Activated T-helper 2 cell treated with anti-CD3 and anti-CD28 coated beads, Interferon-gamma antibody, Interleukin-2, Interleukin-4, amounts not matched to agents 10 μg/mL and 5 μg/mL and 100 μg/mL, durations not matched to agents 14 hours and 24 hours and 36 hours (primary cell): Measurements from ENCODE around the gene ASB3. TPM values are rescaled to one million over a fixed set of nuclear protein-coding genes. Genes with fewer than 3 reads are reported as not detected.
A peak's percentile ranks its signal among the peaks of the same experiment; 100 is the strongest.
"Not testable (repeated sequence)": the region's sequence is repeated elsewhere in the genome, so short reads cannot be mapped to it uniquely, and the experiment has no call there.

Source experiments
- DNase-seq: peaks from one replicate; pipeline ENCODE4 v3.0.0; 2021; ENCODE audit warnings: low spot score
- H3K27ac Mint-ChIP-seq: one replicate; pipeline ENCODE4 v1.8.0; 2021; ENCODE audit warnings: mixed read lengths
- H3K27me3 Mint-ChIP-seq: one replicate; pipeline ENCODE4 v1.8.0; 2021; ENCODE audit warnings: low read depth, mixed read lengths
- H3K36me3 Mint-ChIP-seq: one replicate; pipeline ENCODE4 v1.8.0; 2021; ENCODE audit warnings: low read depth, mixed read lengths
- H3K4me1 Mint-ChIP-seq: one replicate; pipeline ENCODE4 v1.8.0; 2021; ENCODE audit warnings: low read depth, mixed read lengths
- H3K4me3 Mint-ChIP-seq: one replicate; pipeline ENCODE4 v1.8.0; 2021; ENCODE audit warnings: low read depth, mild to moderate bottlenecking, moderate library complexity, mixed read lengths
- H3K9me3 Mint-ChIP-seq: one replicate; pipeline ENCODE4 v1.8.0; 2021; ENCODE audit warnings: mixed read lengths
- intact Hi-C: fragments of 100-400 bp; cut with micrococcal nuclease; formaldehyde crosslinking; loops from one replicate; pipeline ENCODE4 v1.15.1; 2023
- total RNA-seq: library from RNA; stranded (reverse); gene quantifications from 2 replicates; pipeline ENCODE4 v1.2.3, GENCODE V29; 2022

Gene ASB3
- total RNA-seq, 1 donor from 2014 or later = 26.4 TPM

- Mint-ChIP-seq H3K4me3 (peak overlapping the region; percentile 23), H3K27me3 (no peaks in the 10 kb centered on the region), H3K9me3 (no peaks in the 10 kb centered on the region), H3K4me1 (peaks cover 36% of the 10 kb centered on the region), H3K27ac (peak overlapping the region; percentile 77), H3K36me3 (peaks cover 38% of the 10 kb centered on the region)
- intact Hi-C loops = loop anchor here (1.0 to 2.0 kb wide), 4 partner anchors 16 to 134 kb away; partner anchors contain the start of genes CHAC2 and ERLEC1
- no peak for DNase-seq
Measured at GRCh38 chr2:53751728-53752127, 35.0 kb downstream of the ASB3 start.

GRCh38 chr2:53750041-53750768 lies 36.5 kb downstream of the ASB3 start:
- Mint-ChIP-seq H3K36me3 (peaks cover 38% of the 10 kb centered on the region), H3K27me3 (no peaks in the 10 kb centered on the region), H3K9me3 (no peaks in the 10 kb centered on the region), H3K27ac (peak overlapping the region; percentile 52), H3K4me1 (peaks cover 36% of the 10 kb centered on the region), H3K4me3 (no peak overlapping the region)
- intact Hi-C loops = loop anchor here (2.0 kb wide), 1 partner anchor 25 kb away; no protein-coding TSS in a partner anchor
- DNase-seq = no peak

- no peaks in the 10 kb centered on the region for H3K9me3 Mint-ChIP-seq
- no peak overlapping the region for H3K4me3 Mint-ChIP-seq
- no peaks in the 10 kb centered on the region for H3K27me3 Mint-ChIP-seq
- H3K27ac Mint-ChIP-seq = no peak overlapping the region
- no peak for DNase-seq
- peaks cover 19% of the 10 kb centered on the region for H3K4me1 Mint-ChIP-seq
- peaks cover 48% of the 10 kb centered on the region for H3K36me3 Mint-ChIP-seq
- intact Hi-C loops = no loop called here
Measured at GRCh38 chr2:53744395-53745065, 42.2 kb downstream of the ASB3 start.

- Mint-ChIP-seq H3K9me3 (no peaks in the 10 kb centered on the region), H3K4me1 (peaks cover 20% of the 10 kb centered on the region), H3K27me3 (no peaks in the 10 kb centered on the region), H3K4me3 (no peak overlapping the region), H3K27ac (no peak overlapping the region), H3K36me3 (peaks cover 30% of the 10 kb centered on the region)
- no peak for DNase-seq
- intact Hi-C loops = no loop called here
Measured at GRCh38 chr2:53740170-53740569, 46.6 kb downstream of the ASB3 start.

GRCh38 chr2:53739032-53739431 lies 47.7 kb downstream of the ASB3 start:
- intact Hi-C loops = no loop called here
- peaks cover 37% of the 10 kb centered on the region for H3K36me3 Mint-ChIP-seq
- H3K9me3 Mint-ChIP-seq = no peaks in the 10 kb centered on the region
- DNase-seq = no peak
- no peaks in the 10 kb centered on the region for H3K27me3 Mint-ChIP-seq
- H3K4me3 Mint-ChIP-seq = no peak overlapping the region
- peaks cover 20% of the 10 kb centered on the region for H3K4me1 Mint-ChIP-seq
- H3K27ac Mint-ChIP-seq = no peak overlapping the region

GRCh38 chr2:53737091-53737490 lies 49.7 kb downstream of the ASB3 start:
- H3K4me3 Mint-ChIP-seq = no peak overlapping the region
- no peak overlapping the region for H3K27ac Mint-ChIP-seq
- DNase-seq = no peak
- intact Hi-C loops = no loop called here
- peaks cover 29% of the 10 kb centered on the region for H3K36me3 Mint-ChIP-seq
- H3K27me3 Mint-ChIP-seq = no peaks in the 10 kb centered on the region
- no peaks in the 10 kb centered on the region for H3K9me3 Mint-ChIP-seq
- H3K4me1 Mint-ChIP-seq = peaks cover 11% of the 10 kb centered on the region

GRCh38 chr2:53729143-53729762 lies 57.5 kb downstream of the ASB3 start:
- Mint-ChIP-seq H3K27me3 (no peaks in the 10 kb centered on the region), H3K36me3 (peaks cover 47% of the 10 kb centered on the region), H3K27ac (no peak overlapping the region), H3K4me3 (no peak overlapping the region), H3K9me3 (peaks cover 13% of the 10 kb centered on the region), H3K4me1 (peaks cover 13% of the 10 kb centered on the region)
- DNase-seq = no peak
- intact Hi-C loops = loop anchor here (10.0 kb wide), 1 partner anchor 304 kb away; no protein-coding TSS in a partner anchor

GRCh38 chr2:53727921-53728320 lies 58.8 kb downstream of the ASB3 start:
- Mint-ChIP-seq H3K4me1 (peaks cover 14% of the 10 kb centered on the region), H3K27me3 (no peaks in the 10 kb centered on the region), H3K9me3 (peaks cover 13% of the 10 kb centered on the region), H3K36me3 (peaks cover 47% of the 10 kb centered on the region), H3K27ac (no peak overlapping the region), H3K4me3 (no peak overlapping the region)
- DNase-seq = no peak
- intact Hi-C loops = loop anchor here (10.0 kb wide), 1 partner anchor 303 kb away; no protein-coding TSS in a partner anchor

- Mint-ChIP-seq H3K4me3 (no peak overlapping the region), H3K9me3 (peaks cover 13% of the 10 kb centered on the region), H3K4me1 (peaks cover 22% of the 10 kb centered on the region), H3K36me3 (peaks cover 49% of the 10 kb centered on the region), H3K27me3 (no peaks in the 10 kb centered on the region), H3K27ac (no peak overlapping the region)
- intact Hi-C loops = loop anchor here (2.0 to 10.0 kb wide), 2 partner anchors 25 to 301 kb away; no protein-coding TSS in a partner anchor
- no peak for DNase-seq
Measured at GRCh38 chr2:53725662-53726061, 61.1 kb downstream of the ASB3 start.

- DNase-seq = no peak
- Mint-ChIP-seq H3K4me1 (peaks cover 22% of the 10 kb centered on the region), H3K4me3 (peak overlapping the region; percentile 3), H3K27ac (peak overlapping the region; percentile 39), H3K36me3 (peaks cover 39% of the 10 kb centered on the region), H3K27me3 (no peaks in the 10 kb centered on the region), H3K9me3 (peaks cover 5% of the 10 kb centered on the region)
- intact Hi-C loops = loop anchor here (1.0 to 10.0 kb wide), 3 partner anchors 26 to 300 kb away; partner anchors contain the start of gene CHAC2
Measured at GRCh38 chr2:53724536-53724935, 62.2 kb downstream of the ASB3 start.

GRCh38 chr2:53720944-53721343 lies 65.8 kb downstream of the ASB3 start:
- intact Hi-C loops = loop anchor here (10.0 kb wide), 1 partner anchor 296 kb away; no protein-coding TSS in a partner anchor
- H3K4me3 Mint-ChIP-seq, H3K27me3 Mint-ChIP-seq, DNase-seq, H3K9me3 Mint-ChIP-seq, H3K27ac Mint-ChIP-seq: not testable (repeated sequence)
- peaks cover 24% of the 10 kb centered on the region for H3K4me1 Mint-ChIP-seq
- peaks cover 32% of the 10 kb centered on the region for H3K36me3 Mint-ChIP-seq

- Mint-ChIP-seq H3K27ac (no peak overlapping the region), H3K4me1 (peaks cover 4% of the 10 kb centered on the region), H3K4me3 (no peak overlapping the region), H3K27me3 (no peaks in the 10 kb centered on the region), H3K36me3 (peaks cover 38% of the 10 kb centered on the region), H3K9me3 (no peaks in the 10 kb centered on the region)
- intact Hi-C loops = no loop called here
- DNase-seq = no peak
Measured at GRCh38 chr2:53715568-53715967, 71.2 kb downstream of the ASB3 start.
